Natural killer cell (primary cell): ENCODE results near the gene ATG2A. TPM values are rescaled to one million over a fixed set of nuclear protein-coding genes. Genes with fewer than 3 reads are reported as not detected.

Experiments
- ATAC-seq, 3 donors: fragments of 150-1000 bp in 2 of 3; fragments of 200-7000 bp in 1 of 3; cut with Tn5 transposase; 1 replicate in 1 of 3; 2 replicates in 2 of 3; pipeline ENCODE4 v1.10.0; 2021; ENCODE audit warnings: mild to moderate bottlenecking in 2 of 3, moderate library complexity in 2 of 3
- DNase-seq, 2 donors: peaks; one replicate each; pipeline versions ENCODE4 v3.0.0 to v3.0.0-alpha.2; 2013 to 2021; ENCODE audit warnings: mixed read lengths in 1 of 2
- H3K27ac ChIP-seq: one replicate; pipeline ENCODE4 v1.5.1; 2013; ENCODE audit warnings: mild to moderate bottlenecking, low read length
- H3K27me3 ChIP-seq: one replicate; pipeline ENCODE4 v1.6.1; 2013; ENCODE audit warnings: low read length; ENCODE audit not compliant: control insufficient read depth, insufficient read depth
- H3K36me3 ChIP-seq: one replicate; pipeline ENCODE4 v1.6.1; 2013; ENCODE audit warnings: low read length; ENCODE audit not compliant: control insufficient read depth, insufficient read depth
- H3K4me1 ChIP-seq: one replicate; pipeline ENCODE4 v1.6.1; 2013; ENCODE audit warnings: low read length; ENCODE audit not compliant: control insufficient read depth, insufficient read depth
- H3K4me3 ChIP-seq: one replicate; pipeline ENCODE4 v1.5.1; 2013; ENCODE audit warnings: low read length
- H3K9me3 ChIP-seq: one replicate; pipeline ENCODE4 v1.6.1; 2013; ENCODE audit warnings: low read length; ENCODE audit not compliant: control insufficient read depth, insufficient read depth
- H3K27ac Mint-ChIP-seq, 2 donors: one replicate each; pipeline ENCODE4 v1.8.0; 2022; ENCODE audit warnings: mild to moderate bottlenecking in 2 of 2, mixed read lengths in 2 of 2, moderate library complexity in 1 of 2
- H3K27me3 Mint-ChIP-seq, 2 donors: one replicate each; pipeline ENCODE4 v1.8.0; 2022; ENCODE audit warnings: low read depth in 2 of 2, mixed read lengths in 2 of 2
- H3K36me3 Mint-ChIP-seq: one replicate; pipeline ENCODE4 v1.8.0; 2022; ENCODE audit warnings: mixed read lengths
- H3K4me1 Mint-ChIP-seq, 2 donors: one replicate each; pipeline ENCODE4 v1.8.0; 2022; ENCODE audit warnings: mixed read lengths in 2 of 2
- H3K4me3 Mint-ChIP-seq: one replicate; pipeline ENCODE4 v1.8.0; 2022; ENCODE audit warnings: mild to moderate bottlenecking, moderate library complexity, mixed read lengths
- H3K9me3 Mint-ChIP-seq, 2 donors: one replicate each; pipeline ENCODE4 v1.8.0; 2022; ENCODE audit warnings: mixed read lengths in 2 of 2
- WGBS: methylation state at CpG from one replicate; pipeline ENCODE4 v1.1.7; 2013; ENCODE audit warnings: missing lambda C conversion rate; ENCODE audit not compliant: insufficient coverage; 5-methylcytosine and 5-hydroxymethylcytosine counted together
- intact Hi-C: fragments of 100-400 bp; cut with micrococcal nuclease; formaldehyde crosslinking; loops from one replicate; pipeline ENCODE4 v1.14.2; 2022
- total RNA-seq, 4 donors: library from RNA; stranded (reverse); fragments of 120-200 nt in 1 of 4; gene quantifications; one replicate each; pipeline versions ENCODE4 v1.2.3 to v1.2.4, GENCODE V29; 2013 to 2022
- TF ChIP-seq, protein P1 (sequence below): fragments of 200-600 bp; IDR thresholded peaks from one replicate; pipeline ENCODE4 v1.8.0; 2022; ENCODE audit warnings: antibody characterized with exemption

ATG2A gene
- total RNA-seq, 3 donors from 2014 or later (not counting 1 experiment from before 2014, with no cell fraction given): 165 to 321 (median 259) TPM

DNA sequence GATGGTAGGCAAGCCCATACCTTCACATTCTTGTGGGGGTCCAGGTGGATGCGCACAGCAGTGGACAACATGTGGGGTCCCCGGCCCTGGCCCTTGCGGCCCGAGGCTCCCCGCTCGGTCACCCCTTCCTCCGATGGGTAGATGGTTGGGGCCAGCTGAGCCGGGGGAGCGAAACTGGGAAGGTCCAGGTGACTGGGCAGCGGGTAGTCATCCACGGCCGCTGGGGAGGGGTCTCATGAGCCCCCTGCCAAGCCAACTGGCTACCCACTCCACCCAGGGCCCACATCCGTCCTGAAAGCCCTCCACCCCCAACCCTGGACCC, 10.7 kb downstream of the ATG2A start:
- intact Hi-C loops: no loop called here
- Histone ChIP-seq H3K4me3 (no peak overlapping the region), H3K4me1 (no peaks in the 10 kb centered on the region), H3K27ac (no peak overlapping the region), H3K27me3 (no peaks in the 10 kb centered on the region), H3K36me3 (peaks cover 72% of the 10 kb centered on the region), H3K9me3 (no peaks in the 10 kb centered on the region)
- Mint-ChIP-seq H3K27ac (no peak overlapping the region), H3K4me1 (no peaks in the 10 kb centered on the region), H3K9me3 (no peaks in the 10 kb centered on the region), H3K36me3 (no peaks in the 10 kb centered on the region), H3K27me3 (no peaks in the 10 kb centered on the region), H3K4me3 (no peak overlapping the region)
- WGBS: 97% methylated on average over 13 of the region's 13 CpGs
- TF ChIP-seq, protein P1, sequence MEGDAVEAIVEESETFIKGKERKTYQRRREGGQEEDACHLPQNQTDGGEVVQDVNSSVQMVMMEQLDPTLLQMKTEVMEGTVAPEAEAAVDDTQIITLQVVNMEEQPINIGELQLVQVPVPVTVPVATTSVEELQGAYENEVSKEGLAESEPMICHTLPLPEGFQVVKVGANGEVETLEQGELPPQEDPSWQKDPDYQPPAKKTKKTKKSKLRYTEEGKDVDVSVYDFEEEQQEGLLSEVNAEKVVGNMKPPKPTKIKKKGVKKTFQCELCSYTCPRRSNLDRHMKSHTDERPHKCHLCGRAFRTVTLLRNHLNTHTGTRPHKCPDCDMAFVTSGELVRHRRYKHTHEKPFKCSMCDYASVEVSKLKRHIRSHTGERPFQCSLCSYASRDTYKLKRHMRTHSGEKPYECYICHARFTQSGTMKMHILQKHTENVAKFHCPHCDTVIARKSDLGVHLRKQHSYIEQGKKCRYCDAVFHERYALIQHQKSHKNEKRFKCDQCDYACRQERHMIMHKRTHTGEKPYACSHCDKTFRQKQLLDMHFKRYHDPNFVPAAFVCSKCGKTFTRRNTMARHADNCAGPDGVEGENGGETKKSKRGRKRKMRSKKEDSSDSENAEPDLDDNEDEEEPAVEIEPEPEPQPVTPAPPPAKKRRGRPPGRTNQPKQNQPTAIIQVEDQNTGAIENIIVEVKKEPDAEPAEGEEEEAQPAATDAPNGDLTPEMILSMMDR: no peak
- ATAC-seq (no peak), DNase-seq (no peak)

DNA sequence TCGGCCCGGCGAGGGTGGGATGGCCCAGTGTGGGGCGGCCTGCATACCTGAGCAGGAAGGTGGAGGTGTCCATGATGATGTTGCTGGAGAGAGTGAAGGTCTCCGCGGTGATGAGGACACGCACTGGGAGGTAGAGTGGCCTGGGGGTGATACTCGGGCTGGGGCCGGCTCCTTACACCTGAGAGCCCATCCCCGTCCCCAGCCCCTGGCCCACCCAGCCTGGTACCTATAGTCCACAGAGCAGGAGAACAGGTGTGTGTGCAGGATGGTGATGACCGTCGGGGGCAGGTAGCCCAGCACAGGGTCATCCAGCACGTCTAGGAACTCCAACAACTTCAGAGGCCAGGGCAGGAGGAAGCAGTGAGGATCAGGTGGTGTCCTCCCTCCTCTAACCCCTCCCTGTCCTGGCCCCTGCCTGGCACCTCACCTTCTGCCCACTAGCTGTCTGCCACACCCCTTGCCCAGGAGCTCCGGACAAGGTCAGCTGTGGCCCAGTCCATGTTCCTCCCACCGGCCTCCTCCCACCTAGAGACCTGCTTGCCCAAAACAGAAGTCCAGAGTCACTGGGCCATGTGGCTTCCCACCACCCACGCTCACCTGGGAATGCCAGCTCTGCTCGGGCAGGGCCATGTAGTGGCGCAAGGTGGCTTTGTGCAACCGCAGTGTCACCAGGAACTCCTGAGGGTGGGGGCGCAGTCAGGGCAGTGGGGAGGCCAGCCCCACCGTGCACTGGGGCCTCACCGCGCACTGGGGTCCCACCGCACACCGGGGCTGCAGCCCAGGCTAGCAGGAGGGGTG, 11.3 kb downstream of the ATG2A start:
- peak overlapping the region in 1 of 2 donors; percentile 8 for H3K27ac Mint-ChIP-seq
- no peaks in the 10 kb centered on the region for H3K4me1 Mint-ChIP-seq
- Histone ChIP-seq H3K4me3 (no peak overlapping the region), H3K36me3 (peaks cover 67% of the 10 kb centered on the region), H3K27me3 (no peaks in the 10 kb centered on the region), H3K9me3 (no peaks in the 10 kb centered on the region), H3K27ac (no peak overlapping the region), H3K4me1 (no peaks in the 10 kb centered on the region)
- no peak for DNase-seq
- no peaks in the 10 kb centered on the region for H3K36me3 Mint-ChIP-seq
- intact Hi-C loops: no loop called here
- peak in 1 of 3 donors; percentile 10 for ATAC-seq
- WGBS: 96% methylated on average over 25 of the region's 25 CpGs
- TF ChIP-seq, protein P1: no peak
- no peaks in the 10 kb centered on the region for H3K9me3 Mint-ChIP-seq
- H3K4me3 Mint-ChIP-seq: no peak overlapping the region
- H3K27me3 Mint-ChIP-seq: no peaks in the 10 kb centered on the region

DNA sequence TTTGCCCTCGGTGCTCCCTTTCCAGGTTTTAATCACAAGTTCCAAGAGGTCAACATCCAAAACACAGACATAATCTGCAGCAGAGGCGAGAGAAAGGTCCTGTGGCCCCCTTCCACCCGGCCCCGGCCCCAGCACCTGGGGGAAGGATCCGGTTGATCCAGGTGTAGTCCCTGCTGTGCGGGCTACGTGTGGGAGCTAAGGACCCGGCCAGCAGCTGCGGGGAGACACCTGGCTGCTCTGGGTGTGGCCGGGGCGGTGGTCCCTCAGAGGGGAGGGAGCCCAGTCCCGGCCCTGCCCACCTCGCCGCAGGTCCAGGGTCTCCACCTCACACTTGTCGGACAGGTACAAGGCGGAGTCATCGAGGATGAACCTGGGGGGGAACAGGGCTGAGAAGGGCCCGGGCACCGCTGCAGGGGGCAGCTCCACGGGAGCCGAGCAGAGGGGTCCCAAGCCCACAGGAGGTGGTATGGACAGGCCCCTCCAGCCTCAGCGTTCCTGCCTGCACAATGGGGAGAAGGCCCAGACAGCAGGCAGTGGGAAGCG, 13.6 kb downstream of the ATG2A start:
- DNase-seq: no peak
- Histone ChIP-seq H3K27ac (no peak overlapping the region), H3K27me3 (no peaks in the 10 kb centered on the region), H3K4me1 (peaks cover 4% of the 10 kb centered on the region), H3K4me3 (no peak overlapping the region), H3K9me3 (no peaks in the 10 kb centered on the region), H3K36me3 (peaks cover 59% of the 10 kb centered on the region)
- Mint-ChIP-seq H3K27ac (no peak overlapping the region), H3K4me3 (no peak overlapping the region), H3K27me3 (no peaks in the 10 kb centered on the region), H3K9me3 (no peaks in the 10 kb centered on the region), H3K36me3 (no peaks in the 10 kb centered on the region), H3K4me1 (peaks cover 0 to 5% of the 10 kb centered on the region in 2 donors)
- 97% methylated on average over 23 of the region's 23 CpGs for WGBS
- ATAC-seq: no peak
- TF ChIP-seq, protein P1: no peak
- intact Hi-C loops: no loop called here
